Left colon (tissue), 2 donors: ENCODE data around the gene SCML1. TPM values are rescaled to one million over a fixed set of nuclear protein-coding genes. Genes with fewer than 3 reads are reported as not detected.
A peak's percentile ranks its signal among the peaks of the same experiment; 100 is the strongest.

Experiments used
- ATAC-seq: fragments of 200-7000 bp; cut with Tn5 transposase; one replicate; pipeline ENCODE4 v1.9.1; 2020; ENCODE audit warnings: mild to moderate bottlenecking, moderate library complexity
- DNase-seq, 2 donors: peaks; one replicate each; pipeline ENCODE4 v3.0.0-alpha.2; 2020
- intact Hi-C, 2 donors: fragments of 100-400 bp; cut with DNase I in 1 of 2; cut with micrococcal nuclease in 1 of 2; formaldehyde crosslinking; loops; one replicate each; pipeline versions ENCODE4 v1.11.2 to v1.14.0; 2022; cut with DNase I, micrococcal nuclease
- long read RNA-seq: library from polyadenylated mRNA; unstranded; transcript quantifications from one replicate; pipeline ENCODE4 v2.0.0, GENCODE V29; 2021
- total RNA-seq, 2 donors: library from RNA; stranded (reverse); fragmentation: NEBNext Ultra II Directional; extraction: Animal tissue kit (Norgen Biotek cat#: 25700); gene quantifications; one replicate each; pipeline ENCODE4 v1.2.1, GENCODE V29; 2021
- donor health status: DM: no; HTN: no; CAD: no.
- donor health status: DM: yes; HTN: yes; CAD: no.

Gene SCML1, protein sequence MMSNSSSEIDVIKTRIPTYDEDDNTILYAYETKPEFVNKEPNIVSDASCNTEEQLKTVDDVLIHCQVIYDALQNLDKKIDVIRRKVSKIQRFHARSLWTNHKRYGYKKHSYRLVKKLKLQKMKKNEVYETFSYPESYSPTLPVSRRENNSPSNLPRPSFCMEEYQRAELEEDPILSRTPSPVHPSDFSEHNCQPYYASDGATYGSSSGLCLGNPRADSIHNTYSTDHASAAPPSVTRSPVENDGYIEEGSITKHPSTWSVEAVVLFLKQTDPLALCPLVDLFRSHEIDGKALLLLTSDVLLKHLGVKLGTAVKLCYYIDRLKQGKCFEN
- 10 to 100 TPM; 10.3 to 10.6 TPM for total RNA-seq
- long read RNA-seq, partial matches to known transcripts, result 1 of 11 reads
- long read RNA-seq, other reads (novel, unspliced or antisense), result 6 of 11 reads

DNA sequence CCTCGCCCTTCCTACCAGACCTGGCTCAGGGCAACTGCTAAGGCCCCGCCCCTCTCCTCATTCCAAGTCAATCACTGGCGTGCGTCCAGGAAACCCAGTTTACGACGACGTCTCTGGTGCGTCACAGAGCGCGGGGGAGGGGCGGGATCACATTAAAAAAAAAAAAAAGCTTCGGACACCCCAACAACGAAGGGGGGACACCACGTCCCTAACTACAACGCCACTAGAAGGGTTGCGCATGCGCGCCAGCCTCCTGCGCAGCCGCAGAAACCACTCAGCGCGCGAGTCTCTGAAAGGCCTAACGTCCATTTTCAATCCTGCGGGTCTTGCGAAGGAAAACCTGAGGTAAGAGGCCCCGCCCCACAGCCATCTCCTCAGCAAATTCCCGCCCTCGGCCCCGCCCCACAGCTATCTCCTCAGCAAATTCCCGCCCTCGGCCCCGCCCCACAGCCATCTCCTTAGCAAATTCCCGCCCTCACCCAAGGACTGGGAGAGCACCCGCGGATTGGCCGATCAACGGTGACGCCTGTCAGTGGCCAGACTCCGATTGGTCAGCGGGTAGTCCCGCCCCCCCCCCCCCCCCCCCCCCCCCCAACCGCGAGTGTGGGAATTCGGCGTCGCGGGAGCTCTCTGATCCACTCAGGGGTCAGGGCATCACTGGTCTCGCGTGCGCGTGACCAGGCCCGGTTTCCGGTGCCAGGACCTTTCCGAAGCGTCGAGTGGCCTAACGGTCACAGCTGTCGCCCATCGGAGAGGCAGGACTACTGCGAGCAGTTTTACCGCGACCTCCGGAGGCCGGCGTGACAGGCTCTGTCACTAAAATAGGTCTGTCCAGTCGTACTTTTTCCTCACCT lies at the start of gene SCML1:
TSS of gene SCML1 (plus strand) at position 638 of the 854 bp plus-strand sequence. CDS start 6,694 bp downstream, outside the sequence.
- ATAC-seq (peak; percentile 85), DNase-seq (peak; percentile 98)
- intact Hi-C loops, result no loop called here

DNA sequence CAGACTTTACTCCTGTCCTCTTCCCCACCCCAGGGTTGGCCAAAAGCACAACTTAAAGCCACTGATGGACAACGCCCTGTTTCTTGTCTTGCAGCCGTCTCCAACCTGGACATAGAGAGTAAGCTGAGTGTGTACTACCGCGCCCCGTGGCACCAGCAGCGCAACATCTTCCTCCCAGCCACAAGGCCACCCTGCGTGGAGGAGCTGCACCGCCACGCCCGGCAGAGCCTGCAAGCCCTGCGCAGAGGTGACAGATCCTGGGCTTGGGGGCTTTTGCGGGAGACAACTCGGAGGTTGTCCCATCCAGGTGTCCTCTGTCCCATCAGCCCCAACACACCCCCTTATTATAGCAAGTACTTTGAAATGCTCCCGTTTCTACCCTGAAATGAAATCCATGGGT lies 49.6 kb upstream of the SCML1 start:
- DNase-seq, result no peak
- intact Hi-C loops, result loop anchor here in 1 of 2 donors (5.0 kb wide), 1 partner anchor 445 kb away; no protein-coding TSS in a partner anchor
- ATAC-seq, result no peak

DNA sequence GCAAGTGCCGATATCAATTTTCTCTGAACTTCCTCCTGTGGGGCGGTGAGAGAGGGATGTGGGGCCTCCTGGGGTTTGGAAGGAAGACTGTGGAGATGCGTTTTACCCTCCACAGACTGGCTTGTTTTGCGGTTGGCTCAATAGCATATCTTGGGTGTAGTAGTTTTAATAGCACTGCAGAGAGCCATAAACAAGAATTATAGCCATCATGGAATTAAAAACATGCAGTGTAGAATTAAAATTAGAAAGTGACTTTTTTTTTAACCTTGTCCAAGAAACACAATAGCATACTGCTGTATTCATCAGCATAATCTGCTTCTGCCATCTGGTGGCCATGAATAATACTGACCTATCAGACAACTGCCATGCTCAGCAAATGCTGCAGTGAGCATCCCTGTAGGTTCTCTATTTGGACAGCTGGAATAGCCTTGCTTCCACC lies 47.3 kb upstream of the SCML1 start:
- ATAC-seq (peak; percentile 93), DNase-seq (peak; percentile 30 to 34)
- intact Hi-C loops, result loop anchor here in 1 of 2 donors (5.0 to 10.0 kb wide), 2 partner anchors 315 to 448 kb away; partner anchors contain the start of gene NHS

DNA sequence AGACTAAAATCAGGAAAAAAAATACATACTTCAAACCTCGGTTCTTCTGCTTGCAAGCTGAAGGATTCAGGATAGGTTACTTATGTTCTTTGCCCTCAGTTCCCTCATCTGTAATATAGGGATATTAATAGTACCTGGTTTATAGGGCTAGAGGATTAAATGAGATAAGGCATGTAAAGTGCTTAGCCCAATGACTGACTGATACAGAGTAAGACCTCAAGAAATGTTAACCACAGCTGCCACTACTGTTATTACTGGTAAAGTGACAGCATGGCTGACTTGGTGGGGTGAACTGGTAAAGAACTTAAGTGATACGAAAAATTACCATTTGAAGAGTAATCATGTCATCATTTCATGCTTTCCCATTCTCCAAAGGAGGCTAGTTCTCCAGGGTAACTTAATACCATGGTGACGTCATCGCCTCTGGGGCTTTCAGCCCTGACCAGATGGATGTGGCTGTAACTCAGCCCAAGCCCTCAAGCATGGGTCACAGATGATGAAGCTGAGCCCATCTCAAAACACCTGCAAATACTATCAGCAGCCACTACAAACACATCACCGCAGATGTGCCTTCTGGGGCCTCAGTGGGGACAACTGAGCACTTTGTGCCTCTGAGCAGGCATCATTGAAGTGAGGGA lies 44.5 kb upstream of the SCML1 start:
- DNase-seq (no peak), ATAC-seq (no peak)
- intact Hi-C loops, result loop anchor here in 1 of 2 donors (10.0 kb wide), 1 partner anchor 318 kb away; the partner anchor contains the start of gene NHS

DNA sequence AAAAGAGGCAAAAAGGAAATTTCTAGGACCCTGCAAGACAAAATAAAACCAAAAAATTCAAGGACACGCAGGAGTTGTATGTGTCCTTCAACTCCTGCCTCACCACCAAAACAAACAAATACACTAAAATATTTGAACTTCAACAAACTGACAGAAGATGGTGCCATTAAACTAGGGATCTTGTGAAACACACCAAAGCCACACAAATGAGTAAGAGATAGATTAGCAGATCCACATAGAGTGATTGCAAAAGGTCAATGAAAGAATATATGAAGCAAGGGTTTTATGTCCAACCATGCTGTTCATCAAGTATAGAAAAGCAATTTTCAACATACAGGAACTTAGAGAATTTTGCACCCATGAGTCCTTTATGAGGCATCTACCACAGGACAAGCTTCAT lies 40.1 kb upstream of the SCML1 start:
- DNase-seq (no peak), ATAC-seq (peak; percentile 38)
- intact Hi-C loops, result loop anchor here in 1 of 2 donors (10.0 kb wide), 1 partner anchor 322 kb away; the partner anchor contains the start of gene NHS

DNA sequence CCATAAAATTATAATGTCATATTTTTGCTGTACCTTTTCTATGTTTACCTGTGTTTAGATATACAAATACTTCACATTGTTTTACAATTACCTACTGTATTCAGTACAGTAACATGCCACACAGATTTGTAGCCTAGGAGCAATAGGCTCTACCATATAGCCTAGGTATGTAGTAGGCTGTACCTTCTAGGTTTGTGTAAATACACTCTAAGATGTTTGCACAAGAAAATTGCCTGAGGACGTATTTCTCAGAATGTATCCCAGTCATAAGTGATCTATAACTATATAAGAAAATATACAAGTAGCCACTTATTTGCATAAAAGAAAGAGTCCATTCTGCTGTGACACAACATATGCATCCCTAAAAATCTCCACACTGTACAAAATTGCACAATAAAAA lies 36.3 kb upstream of the SCML1 start:
- intact Hi-C loops, result no loop called here
- ATAC-seq (peak; percentile 49), DNase-seq (no peak)

DNA sequence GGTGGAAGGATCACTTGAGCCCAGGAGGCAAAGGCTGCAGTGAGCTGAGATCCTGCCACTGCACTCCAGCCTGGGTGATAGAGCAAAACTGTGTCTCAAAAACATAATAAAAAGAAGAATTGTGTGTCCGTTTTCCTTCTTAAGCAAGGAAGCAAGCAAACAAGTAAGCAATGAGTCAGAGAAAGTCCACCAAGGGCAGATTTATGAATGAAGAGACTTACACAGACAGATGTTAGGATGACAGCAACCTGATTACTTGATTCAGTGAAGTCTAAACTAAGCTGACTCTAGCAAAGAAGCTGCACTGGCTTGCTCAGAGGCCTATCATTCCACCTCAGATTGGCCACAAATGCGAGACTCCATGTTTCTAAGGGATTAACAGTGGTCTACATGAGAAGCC lies 34.1 kb upstream of the SCML1 start:
- no peak for DNase-seq
- ATAC-seq, result no peak
- intact Hi-C loops, result no loop called here

DNA sequence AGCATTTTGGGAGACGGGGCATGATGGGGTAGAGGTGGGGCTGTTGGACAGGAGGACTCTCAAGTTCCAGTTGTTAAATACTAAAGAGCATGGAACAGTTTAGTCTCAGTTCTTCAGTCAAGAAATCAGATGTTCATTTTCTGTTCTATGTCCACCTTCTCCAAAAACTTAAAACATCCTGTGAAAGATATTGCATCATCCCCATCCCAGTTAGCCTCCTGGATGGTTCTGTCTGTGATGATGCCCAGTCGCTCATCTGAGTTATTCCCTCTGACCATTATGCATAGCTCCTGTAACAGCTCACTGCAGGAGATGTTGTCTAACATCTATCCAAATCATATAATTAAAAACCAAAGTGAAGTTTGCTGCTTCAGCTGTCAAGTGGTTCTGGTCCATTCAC lies 32.1 kb upstream of the SCML1 start:
- no peak for ATAC-seq
- intact Hi-C loops, result no loop called here
- no peak for DNase-seq

DNA sequence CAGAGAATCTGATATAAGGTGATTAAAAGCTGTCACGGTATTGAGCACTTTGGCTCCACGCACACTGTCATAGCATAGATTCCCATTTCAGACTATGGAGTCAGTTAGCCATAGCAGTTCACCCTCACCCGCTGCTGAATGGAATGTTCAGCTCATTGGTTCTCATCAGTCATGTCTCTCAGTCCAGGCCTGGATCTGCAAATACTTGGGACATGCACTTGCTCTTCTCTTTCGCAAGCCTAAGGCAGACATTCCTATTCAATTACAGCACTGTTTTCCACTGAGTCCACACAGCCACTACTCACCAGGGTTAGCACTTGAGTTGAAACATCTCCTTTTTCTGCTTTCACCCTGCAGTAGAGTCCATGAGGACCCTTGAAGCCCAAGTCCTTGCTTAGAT lies 30.6 kb upstream of the SCML1 start:
- ATAC-seq (no peak), DNase-seq (no peak)
- intact Hi-C loops, result no loop called here

DNA sequence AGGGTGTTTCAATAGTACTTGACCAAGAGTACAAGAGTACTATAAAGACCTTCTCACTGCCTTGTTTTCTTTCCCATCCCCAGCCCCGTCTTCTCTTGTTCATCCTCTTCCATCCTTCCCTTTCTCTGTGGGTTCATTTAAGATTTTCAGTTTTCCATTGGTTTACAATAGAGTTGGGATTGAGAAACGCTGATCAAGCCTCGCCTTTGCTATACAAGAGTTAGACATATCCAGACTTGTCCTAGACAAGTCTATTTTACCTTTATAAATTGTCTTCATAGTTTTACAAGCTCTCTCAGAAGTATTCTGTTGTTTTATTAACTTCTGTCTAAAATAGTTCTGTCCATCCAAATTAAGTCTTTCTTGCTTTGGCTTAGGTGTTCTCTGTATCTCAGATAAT lies 29.6 kb upstream of the SCML1 start:
- ATAC-seq, result no peak
- DNase-seq, result no peak
- intact Hi-C loops, result no loop called here

DNA sequence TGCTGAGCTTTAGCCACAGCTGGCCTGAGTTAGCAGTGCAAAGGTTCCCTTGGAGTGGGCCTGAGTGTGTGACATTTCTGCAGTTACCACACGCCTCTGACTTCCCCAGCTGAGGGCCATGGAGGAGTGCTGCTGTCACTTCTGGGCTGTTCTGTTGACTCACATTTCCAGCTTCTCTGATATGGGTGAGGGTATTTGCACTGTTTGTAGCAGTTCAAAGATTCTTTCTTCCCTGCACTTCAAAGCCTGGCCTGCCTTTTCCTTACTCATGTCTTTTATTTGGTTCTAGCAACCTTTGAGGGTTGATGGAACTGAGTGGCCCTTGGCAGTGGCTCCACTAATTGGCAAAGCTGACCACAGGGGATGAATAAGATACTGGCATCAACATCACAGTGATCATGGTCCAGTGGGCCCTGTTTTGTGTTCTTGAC lies 26.4 kb upstream of the SCML1 start:
- DNase-seq (no peak), ATAC-seq (no peak)
- intact Hi-C loops, result no loop called here

DNA sequence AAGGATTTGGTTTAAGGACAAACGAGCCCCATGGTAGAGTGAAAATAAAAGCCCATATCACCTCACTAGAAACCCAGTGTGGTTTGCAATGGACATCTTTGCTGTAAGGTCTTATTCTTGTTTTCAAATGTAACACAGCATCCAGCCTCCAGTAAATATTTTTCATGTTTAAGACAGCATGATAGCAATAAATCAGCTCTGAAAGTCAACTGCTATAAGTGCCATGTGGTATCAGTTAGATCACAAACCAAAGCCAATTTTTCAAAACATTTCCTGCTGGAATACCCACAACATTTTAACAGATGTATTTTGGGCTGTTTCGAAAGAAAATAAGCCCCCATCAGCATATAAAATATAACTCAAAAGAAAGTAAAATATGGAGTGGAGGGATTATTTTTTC lies 24.0 kb upstream of the SCML1 start:
- DNase-seq (no peak), ATAC-seq (no peak)
- intact Hi-C loops, result no loop called here

DNA sequence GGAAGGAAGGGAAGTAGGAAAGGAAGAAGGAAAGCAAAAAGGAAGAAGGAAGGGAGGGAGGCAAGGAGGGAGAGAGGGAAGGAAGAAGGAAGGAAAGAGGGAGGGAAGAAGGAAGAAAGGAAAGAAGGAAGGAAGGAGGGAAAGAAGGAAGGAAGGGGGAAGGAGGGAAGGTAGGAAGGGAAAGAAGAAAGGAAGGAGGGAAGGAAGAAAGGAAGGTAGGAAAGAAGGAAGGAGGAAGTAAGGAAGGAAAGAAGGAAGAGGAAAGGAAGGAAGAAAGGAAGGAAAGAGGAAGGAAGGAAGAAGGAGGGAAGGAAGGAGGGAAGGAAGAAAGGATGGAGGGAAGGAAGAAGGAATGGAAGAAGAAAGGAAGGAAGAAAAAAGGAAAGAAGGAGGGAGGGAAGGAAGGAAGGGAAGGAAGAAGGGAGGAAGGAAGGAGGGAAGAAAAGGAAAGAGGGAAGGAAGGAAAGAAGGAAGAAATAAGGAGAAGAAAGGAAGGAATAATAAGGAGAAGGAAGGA lies 18.6 kb upstream of the SCML1 start:
- DNase-seq, result no peak
- intact Hi-C loops, result no loop called here
- no peak for ATAC-seq

DNA sequence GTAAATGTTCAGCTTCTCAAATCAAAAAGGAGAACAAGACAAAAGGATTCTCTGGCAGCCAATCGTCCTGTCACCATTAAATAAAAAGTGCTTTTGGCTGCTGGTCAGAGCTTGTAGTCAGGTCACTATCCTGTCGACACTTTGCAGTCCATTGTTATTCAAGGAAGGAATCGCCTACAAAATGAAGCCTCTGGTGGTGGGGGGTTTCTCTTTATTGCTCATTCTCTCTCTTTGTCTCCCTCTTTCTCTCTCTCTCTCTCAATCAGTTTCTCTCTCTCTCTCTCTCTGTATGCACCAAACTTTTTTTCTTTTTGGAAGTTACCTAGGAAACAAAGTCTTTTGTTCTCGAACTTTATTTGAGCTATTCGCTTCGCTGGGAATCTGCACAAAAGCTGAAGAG lies 17.6 kb upstream of the SCML1 start:
- ATAC-seq, result no peak
- no peak for DNase-seq
- intact Hi-C loops, result no loop called here

DNA sequence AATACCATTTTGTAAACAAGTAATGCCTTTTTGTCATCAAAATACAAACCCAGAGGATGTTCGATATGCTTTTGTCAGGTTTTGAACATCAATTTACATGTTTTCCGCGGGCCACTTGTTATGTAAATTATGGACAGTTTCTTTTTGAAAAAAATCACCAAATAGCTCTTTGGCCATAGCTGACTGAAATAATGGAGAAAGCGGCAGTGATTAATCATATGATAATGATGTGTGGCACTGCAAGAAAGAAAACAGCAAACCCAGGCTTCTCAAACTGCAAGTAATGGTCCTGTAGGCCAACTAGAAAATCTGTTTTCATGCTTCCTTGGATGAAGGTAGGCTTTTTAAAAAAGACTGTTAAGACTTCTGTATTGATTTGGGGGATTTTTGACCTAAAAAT lies 15.6 kb upstream of the SCML1 start:
- intact Hi-C loops, result no loop called here
- no peak for DNase-seq
- ATAC-seq, result no peak

DNA sequence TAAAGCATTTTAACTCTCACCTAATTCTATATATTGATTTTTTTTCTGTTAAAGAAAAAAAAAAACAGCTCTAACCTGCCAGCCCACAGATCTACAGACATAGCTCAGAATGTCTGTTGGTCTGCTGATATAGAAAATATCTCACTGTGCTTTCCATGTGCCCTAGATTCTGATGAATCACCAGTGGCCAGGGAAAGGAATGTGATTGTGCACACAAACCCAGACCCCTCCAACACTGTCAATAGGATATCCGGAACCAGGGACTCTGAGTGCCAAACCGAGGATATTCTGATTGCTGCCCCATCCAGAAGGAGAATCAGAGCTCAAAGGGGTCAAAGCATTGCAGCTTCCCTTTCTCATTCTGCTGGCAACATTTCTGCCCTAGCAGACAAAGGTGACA lies 12.1 kb upstream of the SCML1 start:
- intact Hi-C loops, result no loop called here
- ATAC-seq, result no peak
- DNase-seq, result no peak

DNA sequence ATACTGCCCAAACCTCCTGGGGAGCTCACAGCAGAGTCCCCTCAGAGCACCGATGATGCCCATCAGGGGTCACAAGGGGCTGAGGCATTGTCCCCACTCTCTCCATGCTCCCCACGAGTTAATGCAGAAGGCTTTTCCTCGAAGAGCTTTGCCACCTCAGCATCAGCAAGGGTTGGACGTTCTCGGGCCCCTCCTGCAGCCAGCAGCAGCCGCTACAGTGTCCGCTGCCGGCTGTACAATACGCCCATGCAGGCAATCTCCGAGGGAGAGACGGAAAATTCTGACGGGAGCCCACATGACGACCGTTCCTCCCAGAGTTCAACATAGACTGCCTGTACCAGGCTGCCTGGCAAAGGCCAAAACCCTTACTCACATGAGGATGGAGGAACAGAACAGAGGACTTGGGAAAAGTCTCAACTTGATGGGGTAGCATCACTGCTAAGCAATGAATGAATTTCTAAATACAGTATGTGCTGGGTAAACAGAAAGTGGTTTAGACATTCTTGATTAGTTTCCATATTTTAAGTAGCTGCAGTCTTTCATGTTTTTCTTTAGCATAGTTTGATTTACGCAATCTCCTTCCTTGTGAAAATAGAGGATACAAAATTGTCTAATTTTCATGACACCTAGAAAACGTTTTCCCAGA lies 5.0 kb upstream of the SCML1 start:
- DNase-seq, result no peak
- intact Hi-C loops, result no loop called here
- no peak for ATAC-seq

DNA sequence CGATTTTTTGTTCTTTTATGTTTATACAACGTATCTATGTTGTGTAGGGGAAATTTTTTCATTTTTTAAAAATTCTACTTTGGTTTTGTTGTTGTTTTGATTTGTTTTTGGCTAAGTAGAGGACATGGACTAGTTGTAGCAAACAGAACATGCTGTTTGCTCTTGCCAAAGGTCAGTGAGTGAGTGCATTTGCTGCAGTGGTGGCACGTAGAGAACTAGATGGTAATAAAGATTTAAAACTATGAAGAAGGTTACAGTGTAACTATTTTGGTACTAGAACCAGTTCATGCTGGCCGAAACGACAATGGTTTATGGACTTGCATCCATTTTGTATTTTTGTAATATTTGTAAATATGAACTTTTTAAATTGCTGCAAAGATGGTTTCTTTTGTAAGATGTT lies 1.9 kb upstream of the SCML1 start:
- ATAC-seq (peak; percentile 37), DNase-seq (no peak)
- intact Hi-C loops, result no loop called here

DNA sequence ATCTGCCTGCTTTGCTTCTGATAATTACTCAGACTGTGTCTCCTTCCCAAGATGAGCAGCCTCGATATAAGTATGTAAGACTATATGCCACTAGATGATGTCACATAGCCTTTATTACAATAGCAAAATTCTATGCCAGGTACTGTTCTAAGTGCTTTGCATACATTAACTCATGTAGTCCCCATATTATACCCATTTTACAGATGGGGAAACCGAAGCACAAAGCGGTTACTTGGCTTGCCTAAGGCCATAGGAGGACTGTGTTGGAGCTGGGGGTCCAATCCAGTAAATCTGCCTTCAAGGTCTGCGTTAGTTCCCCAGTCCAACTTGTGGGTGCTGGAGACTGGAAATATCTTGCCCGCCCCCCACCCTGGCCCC lies 826 bp upstream of the SCML1 start:
- intact Hi-C loops, result no loop called here

More for the DNA sequence above, 826 bp upstream of the SCML1 start:
- ATAC-seq (no peak), DNase-seq (no peak)
